Measurements from ENCODE around the gene RNF113B. TPM values are rescaled to one million over a fixed set of nuclear protein-coding genes. Genes with fewer than 3 reads are reported as not detected.

Gene RNF113B
- total and polyA plus RNA-seq, 2 of the 13 experiments (the other 11 are each of a cell fraction or from before 2014, with no cell fraction given) = not detected

DNA sequence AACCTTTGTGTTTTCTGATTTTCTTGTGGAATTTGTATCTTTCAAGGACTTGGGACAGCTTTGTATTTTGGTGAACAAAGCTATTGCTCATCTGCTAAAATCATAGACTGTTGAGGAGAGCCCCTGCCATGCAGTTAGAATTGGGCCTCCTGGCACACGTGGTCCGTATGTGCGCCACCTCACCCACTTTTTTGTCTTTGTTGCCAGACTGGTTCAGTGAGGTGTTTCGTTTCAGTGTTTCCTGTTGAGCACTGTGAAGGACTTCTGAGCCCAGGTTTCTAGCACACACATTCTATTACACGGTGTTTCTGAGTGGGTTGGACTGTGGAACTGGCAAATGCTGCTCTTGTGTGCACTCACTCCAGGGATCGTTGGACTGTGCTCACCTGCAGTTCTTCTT lies 37.6 kb upstream of the RNF113B start:
- peaks cover 68% of the 10 kb centered on the region for H4K20me1 ChIP-seq (ENCODE audit: insufficient read depth, low read length)
- no peaks in the 10 kb centered on the region for H3K9me3 ChIP-seq (ENCODE audit: low read length)
- in situ Hi-C loops (cut with HindIII; ENCODE audit: extremely low pct_ligation_motif_present, low pct_unique_long_range_greater_than_20kb) = no loop called here
- H3K4me3 ChIP-seq (replicated peaks in 1 of 3; ENCODE audit: insufficient read depth in 1 of 3, low read depth in 2 of 3, low read length in 3 of 3) = no peak overlapping the region
- DNase-seq (ENCODE audit: low spot score) (no peak), ATAC-seq (no peak), FAIRE-seq (no peak)
- no peak overlapping the region for H2AFZ ChIP-seq (ENCODE audit: low read length)
- CTCF ChIA-PET (ENCODE audit: low intra/inter-chr PET ratio, low total read pairs) = no interaction called here
- WGBS (ENCODE audit: low lambda C conversion rate) = 79% methylated on average over 6 of the region's 6 CpGs
- no peaks in the 10 kb centered on the region for H3K27me3 ChIP-seq (ENCODE audit: control insufficient read depth in 1 of 2, insufficient read depth in 2 of 2, low read length in 2 of 2)
- H3K4me1 ChIP-seq (ENCODE audit: insufficient read depth, low read length) = peaks cover 15% of the 10 kb centered on the region; the same call in 1 of the 2 replicates
- intact Hi-C loops (cut with micrococcal nuclease; ENCODE audit: unreplicated experiment) = no loop called here
- no peak overlapping the region for H3K9ac ChIP-seq (ENCODE audit: insufficient read depth, low read depth, low read length)
- TF ChIP-seq, protein P1, sequence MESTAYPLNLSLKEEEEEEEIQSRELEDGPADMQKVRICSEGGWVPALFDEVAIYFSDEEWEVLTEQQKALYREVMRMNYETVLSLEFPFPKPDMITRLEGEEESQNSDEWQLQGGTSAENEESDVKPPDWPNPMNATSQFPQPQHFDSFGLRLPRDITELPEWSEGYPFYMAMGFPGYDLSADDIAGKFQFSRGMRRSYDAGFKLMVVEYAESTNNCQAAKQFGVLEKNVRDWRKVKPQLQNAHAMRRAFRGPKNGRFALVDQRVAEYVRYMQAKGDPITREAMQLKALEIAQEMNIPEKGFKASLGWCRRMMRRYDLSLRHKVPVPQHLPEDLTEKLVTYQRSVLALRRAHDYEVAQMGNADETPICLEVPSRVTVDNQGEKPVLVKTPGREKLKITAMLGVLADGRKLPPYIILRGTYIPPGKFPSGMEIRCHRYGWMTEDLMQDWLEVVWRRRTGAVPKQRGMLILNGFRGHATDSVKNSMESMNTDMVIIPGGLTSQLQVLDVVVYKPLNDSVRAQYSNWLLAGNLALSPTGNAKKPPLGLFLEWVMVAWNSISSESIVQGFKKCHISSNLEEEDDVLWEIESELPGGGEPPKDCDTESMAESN (CRISPR knock-in tag; conservative IDR thresholded peaks at IDR 0.05) = no peak
- no peak for TF ChIP-seq SMYD3 (CRISPR knock-in tag; IDR thresholded peaks at IDR 0.05)
- no peak for TF ChIP-seq NCOA5 (CRISPR knock-in tag; IDR thresholded peaks at IDR 0.05)
- TF ChIP-seq, protein P2, sequence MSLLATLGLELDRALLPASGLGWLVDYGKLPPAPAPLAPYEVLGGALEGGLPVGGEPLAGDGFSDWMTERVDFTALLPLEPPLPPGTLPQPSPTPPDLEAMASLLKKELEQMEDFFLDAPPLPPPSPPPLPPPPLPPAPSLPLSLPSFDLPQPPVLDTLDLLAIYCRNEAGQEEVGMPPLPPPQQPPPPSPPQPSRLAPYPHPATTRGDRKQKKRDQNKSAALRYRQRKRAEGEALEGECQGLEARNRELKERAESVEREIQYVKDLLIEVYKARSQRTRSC (CRISPR knock-in tag; IDR thresholded peaks at IDR 0.05; ENCODE audit: low read depth) = no peak
- no peak for TF ChIP-seq ZNF619 (CRISPR knock-in tag; IDR thresholded peaks at IDR 0.05)
- TF ChIP-seq MEIS2 (CRISPR knock-in tag; IDR thresholded peaks at IDR 0.05) = no peak
- TF ChIP-seq, protein P3, sequence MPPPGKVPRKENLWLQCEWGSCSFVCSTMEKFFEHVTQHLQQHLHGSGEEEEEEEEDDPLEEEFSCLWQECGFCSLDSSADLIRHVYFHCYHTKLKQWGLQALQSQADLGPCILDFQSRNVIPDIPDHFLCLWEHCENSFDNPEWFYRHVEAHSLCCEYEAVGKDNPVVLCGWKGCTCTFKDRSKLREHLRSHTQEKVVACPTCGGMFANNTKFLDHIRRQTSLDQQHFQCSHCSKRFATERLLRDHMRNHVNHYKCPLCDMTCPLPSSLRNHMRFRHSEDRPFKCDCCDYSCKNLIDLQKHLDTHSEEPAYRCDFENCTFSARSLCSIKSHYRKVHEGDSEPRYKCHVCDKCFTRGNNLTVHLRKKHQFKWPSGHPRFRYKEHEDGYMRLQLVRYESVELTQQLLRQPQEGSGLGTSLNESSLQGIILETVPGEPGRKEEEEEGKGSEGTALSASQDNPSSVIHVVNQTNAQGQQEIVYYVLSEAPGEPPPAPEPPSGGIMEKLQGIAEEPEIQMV (CRISPR knock-in tag; IDR thresholded peaks at IDR 0.05; ENCODE audit: low read depth) = no peak
- TF ChIP-seq HOXA9 (CRISPR knock-in tag; IDR thresholded peaks at IDR 0.05; ENCODE audit: borderline replicate concordance) = no peak
- no peak for TF ChIP-seq ZNF543 (CRISPR knock-in tag; IDR thresholded peaks at IDR 0.05)
- TF ChIP-seq, protein P4, sequence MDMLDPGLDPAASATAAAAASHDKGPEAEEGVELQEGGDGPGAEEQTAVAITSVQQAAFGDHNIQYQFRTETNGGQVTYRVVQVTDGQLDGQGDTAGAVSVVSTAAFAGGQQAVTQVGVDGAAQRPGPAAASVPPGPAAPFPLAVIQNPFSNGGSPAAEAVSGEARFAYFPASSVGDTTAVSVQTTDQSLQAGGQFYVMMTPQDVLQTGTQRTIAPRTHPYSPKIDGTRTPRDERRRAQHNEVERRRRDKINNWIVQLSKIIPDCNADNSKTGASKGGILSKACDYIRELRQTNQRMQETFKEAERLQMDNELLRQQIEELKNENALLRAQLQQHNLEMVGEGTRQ (IDR thresholded peaks at IDR 0.05; ENCODE audit: low read depth, low read length) = no peak
- TF ChIP-seq, protein P4 (CRISPR knock-in tag; IDR thresholded peaks at IDR 0.05; ENCODE audit: borderline replicate concordance) = no peak
- no peak for TF ChIP-seq REL (CRISPR knock-in tag; conservative IDR thresholded peaks at IDR 0.05)
- TF ChIP-seq ZNF546 (CRISPR knock-in tag; conservative IDR thresholded peaks at IDR 0.05) = no peak
- TF ChIP-seq ZNF720 (CRISPR knock-in tag; IDR thresholded peaks at IDR 0.05) = no peak
- peaks cover 84% of the 10 kb centered on the region for H3K79me2 ChIP-seq (ENCODE audit: insufficient read depth, low read length)
- no peak overlapping the region for H3K27ac ChIP-seq (ENCODE audit: extremely low read length, insufficient read depth, low read length)
- H3K36me3 ChIP-seq (replicated peaks in 1 of 2; ENCODE audit: control insufficient read depth in 1 of 2, insufficient read depth in 2 of 2, low read length in 2 of 2) = peaks cover 25 to 82% of the 10 kb centered on the region in 2 experiments; a peak in 4 of 5 replicates
- POLR2A ChIA-PET = no interaction called here
- no TSS peak for BruUV-seq (replicated peaks)
- H3K4me2 ChIP-seq (ENCODE audit: low read depth, low read length) = no peak overlapping the region
